Tracheal epithelial cell (primary cell): ENCODE data around the gene ALDOC. TPM values are rescaled to one million over a fixed set of nuclear protein-coding genes. Genes with fewer than 3 reads are reported as not detected.

Experiments used
- total RNA-seq: library from RNA; depleted of rRNA; stranded (reverse); fragments of >200 nt; gene quantifications from 2 replicates; pipeline ENCODE4 v1.2.1, GENCODE V29; 2014

ALDOC gene
- 78.4 and 88.7 TPM in 2 replicates for total RNA-seq

DNA sequence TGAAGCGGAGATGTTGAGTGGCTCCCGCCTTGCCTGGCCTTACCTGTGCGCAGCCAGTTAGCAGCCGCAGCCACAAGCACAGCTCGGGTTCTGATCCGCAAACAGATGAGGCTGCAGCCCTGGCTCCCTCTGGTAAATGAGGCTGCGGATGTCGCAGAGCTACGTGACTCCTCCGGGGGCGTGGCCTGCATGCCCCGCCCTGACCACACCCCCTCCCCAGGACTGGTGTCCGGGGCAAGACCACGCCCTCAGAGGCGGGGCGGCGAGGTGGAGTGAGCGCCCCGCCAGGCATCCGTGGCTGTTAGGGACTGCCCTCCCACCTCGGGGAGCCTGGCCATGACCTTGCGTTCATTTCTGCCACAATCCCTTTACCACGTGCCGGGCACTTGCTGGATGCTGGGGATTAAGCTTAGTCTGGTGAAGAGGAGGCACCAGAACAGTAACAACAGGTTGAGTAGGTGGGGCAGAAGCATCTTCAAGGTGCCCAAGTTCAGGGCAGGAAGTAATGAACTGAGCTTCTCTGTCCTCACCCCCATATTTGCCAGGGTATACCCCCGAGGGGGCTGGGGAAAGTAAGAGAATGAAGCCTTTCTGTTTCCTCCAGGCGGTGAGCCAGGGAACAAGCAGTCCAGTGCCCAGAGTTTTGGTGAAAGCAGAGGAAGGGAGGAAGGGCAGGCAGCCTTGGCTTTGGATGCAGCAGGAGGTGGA, at the start of gene ALDOC:
TSS of gene ALDOC (minus strand) at position 138 of the 708 bp plus-strand sequence. CDS start 1,363 bp downstream, outside the sequence.

DNA sequence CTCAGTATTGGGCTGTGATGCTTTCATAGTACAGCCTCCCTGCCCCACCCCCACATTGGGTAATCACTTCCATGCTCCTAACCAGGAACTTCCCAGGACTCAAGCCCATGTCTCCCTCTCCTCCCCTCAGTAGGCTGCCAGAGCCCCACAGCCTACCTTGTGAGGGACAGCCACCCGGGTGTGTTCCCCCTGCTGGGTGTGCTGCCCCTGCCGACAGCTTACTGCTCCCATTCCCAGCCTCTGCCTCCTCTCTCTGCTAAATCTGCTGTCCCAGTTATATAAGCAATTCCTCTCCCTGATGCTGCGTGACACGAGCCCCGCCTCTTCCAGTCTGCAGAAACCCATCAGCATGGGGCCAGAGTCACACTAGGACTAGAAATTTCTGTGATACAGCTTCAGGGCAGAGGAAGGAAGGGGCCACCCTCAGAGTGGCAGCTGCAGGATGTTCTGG, 37.3 kb upstream of the ALDOC start, which contains the start of gene RSKR:
TSS of gene RSKR (minus strand) at position 255 of the 451 bp plus-strand sequence. CDS start at position 231, 24 bp downstream.

DNA sequence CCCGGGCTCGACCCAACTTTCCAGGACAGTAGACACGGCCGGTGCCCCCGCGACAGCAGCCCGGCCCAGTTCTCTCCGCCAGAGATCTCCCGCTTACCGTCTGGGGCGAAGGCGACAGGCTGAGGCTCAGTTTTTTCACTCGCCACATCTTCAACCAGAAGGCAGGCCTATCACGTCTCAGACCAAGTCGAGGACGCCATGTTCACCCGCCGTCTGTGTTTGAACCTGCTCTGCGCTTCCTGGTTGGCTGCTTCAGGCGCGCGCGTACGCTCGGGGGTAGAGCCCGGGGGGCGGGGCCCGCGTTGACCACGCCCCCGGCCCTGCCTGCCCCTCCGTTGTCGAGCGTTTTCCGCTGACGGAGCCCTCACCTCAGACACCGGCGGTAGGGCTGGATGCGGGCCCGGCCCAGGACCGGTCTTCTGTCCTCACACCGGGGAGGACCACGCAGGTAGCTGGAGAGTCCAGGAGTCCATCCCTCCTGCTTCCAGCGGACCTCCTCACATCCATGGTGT, 22.2 kb upstream of the ALDOC start, which contains the start of gene SPAG5:
TSS of gene SPAG5 (minus strand) at position 227 of the 512 bp plus-strand sequence. CDS start at position 148, 79 bp downstream.

DNA sequence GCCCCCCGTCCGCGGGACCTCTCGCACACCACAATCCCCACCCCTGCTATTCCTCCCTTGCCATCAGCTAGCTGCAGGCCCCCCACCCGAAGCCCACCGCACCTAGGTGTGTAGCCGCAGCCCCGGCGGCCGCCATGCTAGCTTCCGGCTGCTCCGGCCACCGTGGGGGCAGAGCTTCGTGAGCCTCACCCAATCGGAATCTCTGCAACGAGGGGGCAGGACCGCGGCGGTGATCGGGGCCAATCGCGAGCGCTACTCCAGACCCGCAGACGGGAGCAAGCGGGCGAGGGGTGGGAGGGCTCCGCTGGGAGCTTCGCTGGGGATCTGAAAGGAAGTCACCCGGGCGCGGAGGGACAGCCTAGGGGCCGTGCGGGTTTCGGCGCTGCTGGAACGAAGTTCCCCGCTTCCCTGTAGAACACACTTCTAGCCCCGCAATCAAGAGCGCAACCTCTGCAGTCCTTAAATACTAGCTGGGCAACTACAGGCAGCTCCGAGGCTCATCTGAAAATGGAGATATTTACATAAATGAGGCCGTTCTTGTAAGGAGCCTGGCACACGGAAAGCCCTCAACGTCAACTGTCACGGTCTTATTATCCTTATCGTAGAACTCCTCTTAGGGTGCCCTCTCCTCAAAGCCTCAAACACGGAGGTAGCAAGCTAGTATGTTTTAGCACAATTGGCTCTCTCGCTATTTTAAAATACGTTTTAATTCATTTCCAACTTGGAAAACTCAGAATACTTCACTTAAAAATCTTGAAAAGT, 5.2 kb downstream of the ALDOC start, which contains the start of gene PIGS:
TSS of gene PIGS (minus strand) at position 164 of the 762 bp plus-strand sequence. CDS start at position 136, 28 bp downstream.

DNA sequence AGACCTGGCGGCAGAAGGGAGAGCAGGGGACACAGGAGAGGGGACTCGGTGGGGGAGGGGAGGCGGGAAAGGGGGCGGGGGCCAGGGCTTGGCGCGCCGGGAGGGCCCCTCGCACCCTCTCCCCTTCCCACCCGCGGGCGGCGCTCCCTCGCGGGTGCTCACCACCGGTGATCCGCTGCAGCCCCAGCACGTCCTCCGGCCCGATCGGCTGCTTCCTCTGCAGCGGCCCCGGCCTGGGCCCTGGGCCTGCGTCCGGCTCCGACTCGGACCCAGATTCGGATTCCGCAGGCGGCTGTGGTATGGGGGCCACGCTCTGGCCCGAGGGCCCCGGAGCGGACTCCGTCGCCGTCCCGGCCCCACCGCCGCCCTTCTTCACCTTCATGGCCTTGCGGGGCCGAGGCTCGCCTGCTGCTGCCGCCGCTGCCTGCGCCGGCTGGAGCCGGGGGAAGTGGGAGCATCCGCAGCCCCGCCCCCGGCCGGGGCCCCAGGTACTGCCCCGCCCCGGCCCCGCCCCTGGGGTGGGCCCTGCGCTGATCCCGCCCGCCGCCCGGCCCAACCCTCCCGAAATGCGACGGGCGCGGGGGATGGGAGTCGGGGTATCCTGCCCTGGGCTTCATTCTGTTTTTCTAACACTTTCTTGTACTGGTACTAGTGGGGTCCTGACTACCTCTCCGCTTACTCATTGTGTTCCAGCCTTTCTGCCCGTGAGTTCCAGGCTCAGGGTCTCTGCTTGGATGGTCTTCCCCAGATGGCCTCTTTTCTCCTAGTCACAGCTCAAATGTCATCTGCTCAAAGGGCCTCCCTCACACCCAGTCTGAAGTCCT, 24.3 kb downstream of the ALDOC start, which contains the start of gene UNC119:
TSS of gene UNC119 (minus strand) at position 449 of the 824 bp plus-strand sequence. CDS start at position 382, 67 bp downstream.

Other genes starting within 250 kb of the ALDOC start
- gene IFT20, start 241.4 kb downstream of the ALDOC start, total RNA-seq, result 42.4 and 48.0 TPM in 2 replicates
- gene TNFAIP1, start 241.1 kb downstream of the ALDOC start, total RNA-seq, result 26.6 and 65.3 TPM in 2 replicates
- gene POLDIP2, start 219.4 kb downstream of the ALDOC start, total RNA-seq, result 70.8 and 82.9 TPM in 2 replicates
- gene SEBOX, start 211.7 kb downstream of the ALDOC start, total RNA-seq, result not detected in 2 replicates
- gene VTN, start 206.6 kb downstream of the ALDOC start, total RNA-seq, result not detected in 2 replicates
- 0.21 and 0.48 TPM in 2 replicates for gene SARM1, start 205.2 kb downstream of the ALDOC start, total RNA-seq
- 6.3 and 12.6 TPM in 2 replicates for gene SLC46A1, start 170.7 kb downstream of the ALDOC start, total RNA-seq
- not detected in 2 replicates for gene SLC13A2, start 103.3 kb downstream of the ALDOC start, total RNA-seq
- 0.21 and 0.24 TPM in 2 replicates for gene FOXN1, start 70.5 kb downstream of the ALDOC start, total RNA-seq
- 30.6 and 34.5 TPM in 2 replicates for gene UNC119, start 24.3 kb downstream of the ALDOC start, total RNA-seq
- 45.2 and 48.4 TPM in 2 replicates for gene PIGS, start 5.4 kb downstream of the ALDOC start, total RNA-seq
- 0.85 and 3.9 TPM in 2 replicates for gene SPAG5, start 22.1 kb upstream of the ALDOC start, total RNA-seq
- gene RSKR, start 37.3 kb upstream of the ALDOC start, total RNA-seq, result 2.7 and 4.7 TPM in 2 replicates
- gene BLTP2, start 68.3 kb upstream of the ALDOC start, total RNA-seq, result 101 and 151 TPM in 2 replicates
- gene SDF2, start 85.0 kb upstream of the ALDOC start, total RNA-seq, result 51.1 and 56.1 TPM in 2 replicates
- gene SUPT6H, start 85.3 kb upstream of the ALDOC start, total RNA-seq, result 24.3 and 28.4 TPM in 2 replicates
- 0.24 and 0.64 TPM in 2 replicates for gene PROCA1, start 135.0 kb upstream of the ALDOC start, total RNA-seq
- 118 and 133 TPM in 2 replicates for gene RAB34, start 141.0 kb upstream of the ALDOC start, total RNA-seq
- 783 and 1,374 TPM in 2 replicates for gene RPL23A, start 143.1 kb upstream of the ALDOC start, total RNA-seq
- 9.4 and 10.6 TPM in 2 replicates for gene TLCD1, start 149.3 kb upstream of the ALDOC start, total RNA-seq
- 2.6 and 4.1 TPM in 2 replicates for gene NEK8, start 151.9 kb upstream of the ALDOC start, total RNA-seq
- 37.9 and 57.4 TPM in 2 replicates for gene TRAF4, start 167.1 kb upstream of the ALDOC start, total RNA-seq